HG03039 (cell line): ENCODE results near the gene NOS1AP.
"Not testable (repeated sequence)": the region's sequence is repeated elsewhere in the genome, so short reads cannot be mapped to it uniquely, and the experiment has no call there.

Experiments
- ATAC-seq: cut with Tn5 transposase; IDR thresholded peaks from one replicate; pipeline ENCODE4 v1.9.1; 2021; ENCODE audit warnings: mild to moderate bottlenecking, moderate library complexity; ENCODE audit not compliant: unreplicated experiment

NOS1AP gene

DNA sequence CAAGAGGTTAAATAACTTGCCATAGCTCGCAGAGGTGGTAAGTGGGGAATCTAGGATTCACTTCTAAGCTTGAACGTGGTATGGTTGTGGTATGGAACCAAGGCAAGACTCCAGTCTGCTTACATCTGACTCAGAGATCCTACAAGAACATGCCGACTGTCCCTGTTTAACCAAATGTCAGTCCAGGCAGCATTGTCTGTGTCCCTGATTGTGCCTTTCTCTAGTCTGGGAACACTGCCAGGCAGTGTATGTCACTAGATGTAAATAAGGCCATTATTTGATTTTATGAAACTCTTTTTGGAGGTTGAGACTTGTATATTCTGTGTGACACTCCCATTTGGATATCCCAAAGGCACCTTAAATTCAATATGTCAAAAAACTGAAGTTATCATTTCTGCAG lies 96.0 kb downstream of the NOS1AP start:
- ATAC-seq = no peak

DNA sequence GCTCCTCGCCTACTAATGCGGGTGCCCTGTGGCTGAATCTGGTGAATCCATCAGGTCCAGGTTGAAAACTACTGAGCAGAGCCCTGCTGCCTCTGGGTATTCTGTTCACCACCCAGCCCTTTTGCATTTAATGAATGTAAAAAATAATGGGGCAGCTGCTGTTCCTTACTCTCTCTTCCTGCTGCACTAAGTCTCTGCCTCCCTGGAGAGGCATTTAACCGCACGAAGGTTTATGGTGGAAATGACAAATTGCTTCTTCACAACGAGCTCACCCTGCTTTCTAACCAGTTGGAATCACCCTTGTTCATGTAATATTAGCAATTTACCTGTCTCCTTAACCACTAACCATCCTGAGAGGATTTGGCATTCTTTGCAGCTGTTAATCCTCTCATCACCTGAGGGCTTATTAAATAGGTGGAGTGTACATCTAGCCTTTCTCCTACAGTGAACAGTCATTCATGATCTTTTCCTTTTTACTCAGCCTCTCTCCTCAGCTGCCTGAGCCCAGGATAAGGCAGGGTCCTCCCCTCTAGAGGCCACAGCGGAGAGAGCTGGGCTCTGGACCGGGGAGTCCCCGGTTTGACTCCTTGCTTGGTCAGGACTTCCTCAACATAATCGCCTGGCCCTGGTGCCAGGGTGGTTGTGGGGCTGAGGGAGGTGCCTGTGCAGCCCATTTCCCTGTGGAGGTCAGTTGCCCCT lies 97.6 kb downstream of the NOS1AP start:
- no peak for ATAC-seq

DNA sequence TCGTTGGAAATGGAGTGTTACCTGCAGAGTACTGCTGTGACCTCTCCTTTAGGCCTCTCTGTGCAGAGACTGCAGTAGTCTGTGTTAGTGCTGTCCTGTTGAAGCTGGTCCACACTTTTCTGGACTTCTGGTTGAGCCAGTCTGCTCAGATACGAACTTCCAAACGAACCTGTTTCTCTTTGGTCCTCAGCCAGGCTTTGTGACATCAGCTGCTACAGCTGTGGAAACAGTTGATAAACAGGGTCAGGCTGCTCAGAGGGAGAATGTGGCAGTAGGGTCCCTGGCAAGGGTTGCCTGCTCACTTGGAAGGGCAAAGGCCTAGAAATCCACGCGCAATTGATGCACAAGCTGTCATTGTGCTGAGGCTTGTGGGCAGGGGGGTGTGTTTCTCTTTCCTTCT lies 98.8 kb downstream of the NOS1AP start:
- ATAC-seq = no peak

DNA sequence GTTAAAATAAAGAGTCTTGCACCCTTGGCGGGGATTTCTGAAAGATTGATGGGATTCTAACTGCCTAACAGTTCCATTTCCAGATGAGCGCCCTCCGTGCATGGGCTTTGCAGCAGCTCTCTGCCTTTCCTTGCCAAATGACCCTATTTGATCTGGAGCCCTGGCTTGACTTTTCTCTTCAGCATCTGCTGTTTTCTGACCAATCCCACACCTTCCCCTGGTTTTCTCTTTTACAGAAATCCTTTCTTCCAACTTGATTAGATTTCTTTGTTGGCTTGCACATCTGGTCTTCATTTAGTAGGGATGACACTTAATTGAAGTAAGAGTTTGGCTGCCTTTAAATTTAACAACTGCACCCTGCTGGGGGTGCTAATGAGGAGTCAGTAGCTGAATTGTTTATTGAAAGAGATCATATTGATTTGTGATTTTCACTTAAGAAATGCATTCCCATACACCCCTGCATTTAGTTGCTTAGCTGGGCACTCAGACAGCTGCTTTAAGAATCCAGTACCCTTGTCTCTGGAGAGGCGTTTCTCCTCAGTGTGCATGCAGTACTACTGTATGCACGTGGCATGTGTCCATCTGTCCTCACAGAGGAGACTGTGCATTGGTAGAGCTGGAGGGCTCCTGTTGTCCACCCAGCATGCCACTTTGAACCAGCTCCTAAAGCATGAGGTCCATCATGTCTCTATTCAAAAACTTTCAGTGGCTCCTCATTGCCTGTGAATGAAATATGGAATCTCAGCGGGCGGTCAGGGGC lies 99.7 kb downstream of the NOS1AP start:
- no peak for ATAC-seq

DNA sequence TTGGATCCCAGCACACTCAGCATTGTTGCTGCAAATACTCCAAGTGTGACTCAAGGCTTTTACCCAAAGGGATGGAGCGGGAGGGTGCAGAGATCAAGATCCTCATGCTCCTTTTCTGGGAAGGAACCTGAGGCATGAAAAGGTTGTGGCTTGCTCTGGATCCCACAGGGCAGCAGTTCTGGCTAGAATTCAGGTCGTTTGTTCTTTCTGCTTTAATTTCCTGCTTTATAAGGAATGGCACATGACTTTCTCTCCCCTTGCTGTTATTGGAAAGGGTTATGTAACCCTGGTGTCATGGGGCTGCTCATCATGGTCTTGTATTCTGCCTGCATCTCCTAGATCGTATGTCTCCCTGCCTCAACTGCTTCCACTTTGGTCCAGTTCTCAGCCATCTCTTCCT lies 101.6 kb downstream of the NOS1AP start:
- ATAC-seq = no peak

DNA sequence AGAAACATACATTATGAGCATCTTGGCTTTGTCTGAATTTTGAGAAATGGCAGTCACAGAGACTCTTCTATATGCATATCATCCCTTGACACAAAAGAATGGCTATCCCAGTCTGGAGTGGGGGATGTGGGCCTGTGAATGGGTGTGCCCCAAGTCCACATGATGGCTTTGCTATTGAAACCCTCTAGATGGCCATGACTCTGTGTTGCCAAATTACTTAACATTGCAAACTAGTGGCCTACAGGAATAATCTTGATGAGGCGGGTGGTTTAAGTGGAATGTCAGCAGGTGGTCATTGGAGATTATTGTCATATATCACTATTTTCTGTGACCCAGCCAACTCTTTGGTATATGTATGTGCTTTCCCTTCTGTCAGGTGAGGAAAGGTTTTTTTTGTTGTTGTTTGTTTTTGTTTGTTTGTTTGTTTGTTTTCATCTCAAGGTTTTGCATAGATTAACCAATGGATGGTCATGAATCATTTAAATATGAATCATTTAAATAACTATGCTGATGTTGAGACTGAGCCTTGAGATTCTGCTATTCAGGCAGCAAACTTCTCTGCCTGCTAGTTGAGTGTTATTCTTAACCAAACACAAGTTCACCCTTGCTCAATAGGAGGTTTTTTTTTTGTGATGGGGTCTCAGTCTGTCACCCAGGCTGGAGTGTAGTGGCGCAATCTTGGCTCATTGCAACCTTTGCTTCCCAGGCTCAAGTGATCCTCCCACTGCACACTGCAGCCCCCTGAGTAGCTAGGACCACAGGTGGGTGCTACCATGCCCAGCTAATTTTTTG lies 103.0 kb downstream of the NOS1AP start:
- no peak for ATAC-seq

DNA sequence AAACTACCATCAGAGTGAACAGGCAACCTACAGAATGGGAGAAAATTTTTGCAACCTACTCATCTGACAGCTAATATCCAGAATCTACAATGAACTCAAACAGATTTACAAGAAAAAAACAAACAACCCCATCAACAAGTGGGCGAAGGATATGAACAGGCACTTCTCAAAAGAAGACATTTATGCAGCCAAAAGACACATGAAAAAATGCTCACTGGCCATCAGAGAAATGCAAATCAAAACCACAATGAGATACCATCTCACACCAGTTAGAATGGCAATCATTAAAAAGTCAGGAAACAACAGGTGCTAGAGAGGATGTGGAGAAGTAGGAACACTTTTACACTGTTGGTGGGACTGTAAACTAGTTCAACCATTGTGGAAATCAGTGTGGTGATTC lies 104.1 kb downstream of the NOS1AP start:
- not testable (repeated sequence) for ATAC-seq

DNA sequence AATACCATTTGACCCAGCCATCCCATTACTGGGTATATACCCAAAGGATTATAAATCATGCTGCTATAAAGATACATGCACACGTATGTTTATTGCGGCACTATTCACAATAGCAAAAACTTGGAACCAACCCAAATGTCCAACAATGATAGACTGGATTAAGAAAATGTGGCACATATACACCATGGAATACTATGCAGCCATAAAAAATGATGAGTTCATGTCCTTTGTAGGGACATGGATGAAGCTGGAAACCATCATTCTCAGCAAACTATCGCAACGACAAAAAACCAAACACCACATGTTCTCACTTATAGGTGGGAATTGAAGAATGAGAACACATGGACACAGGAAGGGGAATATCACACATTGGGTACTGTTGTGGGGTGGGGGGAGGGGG lies 104.5 kb downstream of the NOS1AP start:
- not testable (repeated sequence) for ATAC-seq

DNA sequence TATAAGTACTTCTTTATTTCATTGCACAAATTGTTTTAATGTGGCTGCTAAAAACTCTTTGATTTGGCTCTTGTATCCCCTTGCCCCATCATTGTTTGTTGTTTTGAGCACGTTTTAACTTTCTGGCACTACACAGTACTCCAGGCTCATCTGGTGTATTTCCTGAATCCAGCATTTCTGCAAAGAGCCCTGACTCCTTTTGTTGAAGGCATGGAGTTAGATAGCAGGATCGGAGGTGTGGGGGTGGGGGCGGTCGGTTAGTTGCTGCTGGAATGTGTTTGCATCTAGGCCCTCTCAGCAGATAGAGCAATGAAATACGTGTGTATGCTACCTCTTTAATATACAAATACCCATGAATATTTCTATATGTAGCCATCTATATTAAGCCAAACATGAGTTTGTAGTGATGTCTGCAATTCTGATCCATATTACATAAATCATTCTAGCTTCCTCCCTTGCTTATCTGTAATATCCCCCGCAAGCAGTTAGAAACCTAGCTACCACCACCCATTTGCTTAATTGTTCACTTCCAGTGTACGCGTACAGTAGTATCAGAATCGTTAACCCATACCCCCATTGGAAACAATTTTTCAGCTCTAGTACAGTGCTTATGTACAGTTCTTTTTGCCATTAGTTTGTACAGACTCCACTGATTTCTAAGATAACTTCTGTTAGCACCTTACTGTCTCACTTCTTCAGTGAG lies 106.0 kb downstream of the NOS1AP start:
- no peak for ATAC-seq

DNA sequence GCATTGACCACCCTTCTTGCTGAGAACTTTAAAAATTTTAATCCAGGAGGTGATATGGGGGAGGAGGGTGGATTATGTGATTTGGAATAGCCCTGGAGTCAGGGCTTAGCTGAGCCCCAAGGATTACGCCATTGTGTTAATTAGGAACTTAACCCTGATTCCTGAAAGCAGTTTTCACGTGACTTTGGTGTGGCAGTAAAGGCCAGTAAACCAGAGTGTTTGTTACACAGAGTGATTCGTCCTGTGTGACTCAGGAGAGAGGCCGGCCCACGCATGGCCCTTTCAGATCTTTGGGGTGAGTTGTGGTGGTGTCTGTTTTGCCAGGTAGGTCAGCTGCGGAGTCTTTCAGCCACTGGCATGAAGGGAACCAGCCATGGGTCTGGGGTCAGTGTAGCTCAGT lies 107.6 kb downstream of the NOS1AP start:
- no peak for ATAC-seq

DNA sequence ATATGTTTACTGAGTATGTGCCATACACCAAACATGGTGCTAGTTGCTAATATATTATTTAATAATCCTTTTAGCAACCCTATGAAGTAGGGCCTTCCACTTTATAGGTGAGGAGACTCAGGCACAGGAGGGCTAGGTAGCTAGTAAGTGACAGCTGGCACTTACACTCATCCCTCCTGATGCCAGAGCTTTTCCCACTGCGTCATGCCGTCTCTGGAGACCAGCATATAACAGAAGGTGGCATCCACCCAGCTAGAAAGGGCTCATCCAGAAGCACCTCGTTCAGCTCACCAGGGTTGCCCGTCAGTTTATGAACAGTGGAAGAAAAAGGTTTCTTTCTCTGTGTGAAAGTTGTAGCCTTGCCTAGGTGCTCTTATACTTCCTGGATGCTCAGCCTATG lies 108.9 kb downstream of the NOS1AP start:
- ATAC-seq = no peak

DNA sequence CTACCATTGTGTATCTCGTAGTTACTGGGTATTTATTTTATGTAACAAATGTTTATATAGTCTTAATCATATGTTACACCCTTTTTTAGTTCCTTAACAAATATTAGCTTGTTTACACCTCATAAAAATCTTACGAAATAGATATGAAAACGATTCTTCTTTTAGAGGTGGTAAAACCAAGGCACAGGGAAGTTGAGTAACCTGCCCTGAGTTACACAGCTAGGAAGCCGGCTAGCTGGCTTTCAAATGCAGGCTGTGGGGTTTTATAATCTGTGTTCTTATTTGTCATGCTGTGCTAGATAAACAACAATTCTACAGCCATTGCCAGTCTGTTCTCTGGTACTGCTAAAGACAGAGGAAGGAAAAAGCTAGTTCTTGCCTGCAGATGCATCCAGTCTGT lies 109.6 kb downstream of the NOS1AP start:
- no peak for ATAC-seq

DNA sequence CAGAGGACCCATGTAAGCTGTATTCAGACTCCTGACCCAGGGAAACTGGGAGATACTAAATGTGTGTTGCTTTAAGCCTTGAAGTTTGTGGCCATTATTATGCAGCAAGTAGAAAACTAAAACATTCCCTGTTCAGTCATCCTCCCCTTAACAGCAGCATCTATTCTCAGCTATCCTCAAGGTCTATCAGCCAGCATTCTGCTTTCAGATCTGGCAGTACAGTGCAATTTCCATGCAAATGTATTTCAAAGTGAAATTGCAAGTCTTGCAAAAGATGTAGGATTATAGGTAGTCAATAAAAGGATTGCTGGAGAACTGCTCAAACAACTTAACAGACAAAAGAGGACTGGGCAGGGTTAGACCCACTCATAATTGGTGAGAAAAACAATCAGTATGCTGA lies 111.3 kb downstream of the NOS1AP start:
- no peak for ATAC-seq

DNA sequence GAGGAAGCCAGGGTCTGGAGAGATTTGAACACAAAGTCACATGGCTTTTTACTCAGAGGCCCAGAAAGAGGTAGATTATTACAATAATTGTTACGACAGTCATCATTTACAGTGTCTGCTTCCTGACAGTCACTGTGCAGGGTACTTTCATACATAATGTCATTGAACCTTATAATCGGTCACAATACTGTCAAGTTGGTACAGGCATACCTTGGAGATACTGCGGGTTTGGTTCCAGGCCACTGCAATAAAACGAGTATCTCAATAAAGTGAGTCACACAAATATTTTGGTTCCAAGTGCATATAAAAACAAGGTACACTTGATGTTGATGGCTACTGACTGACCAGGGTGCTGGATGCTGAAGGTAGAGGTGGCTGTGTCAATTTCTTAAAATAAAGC lies 112.6 kb downstream of the NOS1AP start:
- no peak for ATAC-seq

DNA sequence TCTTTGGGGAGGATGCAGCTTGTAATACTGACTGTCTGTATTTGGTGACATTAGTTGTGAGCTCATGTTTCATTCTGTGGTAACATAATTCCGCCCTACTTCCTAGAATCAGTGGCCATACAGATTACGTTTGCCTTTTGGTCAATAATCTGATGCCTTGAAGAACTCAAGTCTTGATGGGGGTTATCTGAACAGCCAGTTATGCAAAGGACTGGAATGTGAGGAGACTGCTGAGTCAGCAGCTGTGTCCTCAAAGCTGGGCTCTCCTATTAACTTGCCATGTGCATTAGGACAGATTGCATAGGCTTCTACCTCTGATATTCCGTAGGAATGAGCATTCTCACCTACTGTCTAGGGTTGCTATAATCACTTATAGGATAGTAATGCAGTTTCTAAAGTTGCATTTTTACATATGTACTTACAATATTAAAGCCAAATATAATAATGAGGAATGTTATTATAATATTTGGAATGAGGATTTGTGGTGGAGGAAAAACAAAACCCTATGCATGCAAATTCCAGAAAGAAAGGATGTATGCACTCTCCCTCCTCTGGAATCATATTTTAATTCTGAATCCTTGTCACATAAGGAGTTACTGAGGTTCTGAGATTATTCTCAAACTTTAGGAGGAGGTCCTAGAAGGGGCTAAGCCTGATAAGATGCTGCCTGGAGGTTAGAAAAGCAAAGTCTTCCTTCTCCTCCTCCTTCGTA lies 116.0 kb downstream of the NOS1AP start:
- ATAC-seq = no peak

DNA sequence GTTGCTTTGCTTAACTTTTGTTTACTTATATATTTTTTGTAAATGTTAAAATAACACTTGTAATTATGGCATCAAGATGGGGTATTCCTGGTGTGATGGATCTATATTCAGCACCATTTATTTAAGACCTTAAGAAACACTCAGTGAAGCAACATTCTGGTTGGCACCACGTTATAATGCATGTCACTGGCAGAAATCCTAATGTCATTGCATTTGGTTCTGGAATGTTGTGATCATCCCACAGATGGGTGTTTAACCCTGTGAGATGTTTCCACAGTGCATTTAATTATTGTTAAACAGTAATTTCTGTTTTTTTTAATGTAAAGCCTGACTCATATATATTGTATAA lies 116.5 kb downstream of the NOS1AP start:
- ATAC-seq = no peak

DNA sequence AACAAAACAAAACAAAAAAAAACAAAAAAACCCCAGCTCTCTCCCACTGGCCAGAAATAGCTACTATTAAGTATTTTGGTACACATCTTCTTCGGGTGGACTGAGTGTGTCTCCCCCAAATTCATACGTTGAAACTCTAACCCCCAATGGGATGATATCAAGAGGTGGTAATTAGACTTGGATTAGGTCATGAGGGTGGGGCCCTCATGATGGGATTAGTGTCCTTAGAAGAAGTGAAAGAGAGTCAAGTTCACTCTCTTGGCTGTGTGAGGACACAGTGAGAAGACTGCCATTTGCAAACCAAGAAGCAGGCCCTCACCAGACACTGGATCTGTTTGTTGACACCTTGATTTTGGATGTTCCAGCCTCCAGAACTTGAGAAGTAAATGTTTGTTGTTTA lies 116.9 kb downstream of the NOS1AP start:
- ATAC-seq = no peak

DNA sequence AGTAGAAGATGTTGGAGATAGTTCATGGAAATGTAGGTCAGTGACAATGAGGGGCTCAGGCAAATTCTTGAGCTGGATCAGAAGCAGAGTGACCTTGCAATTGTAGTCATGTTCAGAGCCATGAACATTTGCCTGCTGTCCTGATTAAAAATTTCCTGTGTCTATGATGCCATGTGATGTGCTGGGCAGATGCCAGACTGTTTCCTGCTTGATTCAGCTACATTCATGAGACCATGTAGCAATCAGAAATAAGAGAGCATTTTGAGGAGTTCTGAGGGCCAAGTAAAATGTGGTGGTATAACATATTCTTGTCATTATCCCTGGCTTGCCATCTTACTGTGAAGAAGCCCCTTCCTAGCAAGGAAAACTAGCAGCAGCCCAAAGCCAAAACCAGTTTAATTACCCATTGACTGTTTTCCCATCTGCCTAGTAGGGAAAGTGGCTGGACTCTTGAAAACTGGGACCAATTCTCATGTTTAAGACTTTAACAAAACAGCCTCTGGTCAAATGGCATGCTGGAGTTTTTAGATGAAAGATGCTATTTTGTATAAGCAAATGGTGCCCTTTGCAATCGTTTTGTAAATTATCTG lies 118.3 kb downstream of the NOS1AP start:
- ATAC-seq = no peak

DNA sequence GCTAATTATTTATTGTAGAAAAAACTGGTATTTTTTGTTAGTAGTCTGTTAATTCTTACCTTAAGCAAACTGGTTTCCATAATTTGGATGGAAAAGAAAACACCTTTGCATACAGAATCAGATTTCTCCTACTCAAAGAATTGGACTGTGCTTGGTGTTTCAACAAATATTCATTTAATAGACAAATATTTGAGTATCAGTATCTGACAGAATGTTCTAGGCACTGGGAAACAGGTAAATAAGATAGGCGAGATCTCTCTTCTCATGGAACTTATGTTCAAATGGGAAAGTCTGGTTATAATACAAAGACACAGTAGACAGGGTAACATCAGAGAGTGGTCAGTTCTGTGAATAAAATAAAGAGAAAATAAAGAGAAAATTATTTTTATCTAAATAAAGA lies 119.9 kb downstream of the NOS1AP start:
- ATAC-seq = no peak
